ENCODE results near the gene ZNF653.

Gene ZNF653

DNA sequence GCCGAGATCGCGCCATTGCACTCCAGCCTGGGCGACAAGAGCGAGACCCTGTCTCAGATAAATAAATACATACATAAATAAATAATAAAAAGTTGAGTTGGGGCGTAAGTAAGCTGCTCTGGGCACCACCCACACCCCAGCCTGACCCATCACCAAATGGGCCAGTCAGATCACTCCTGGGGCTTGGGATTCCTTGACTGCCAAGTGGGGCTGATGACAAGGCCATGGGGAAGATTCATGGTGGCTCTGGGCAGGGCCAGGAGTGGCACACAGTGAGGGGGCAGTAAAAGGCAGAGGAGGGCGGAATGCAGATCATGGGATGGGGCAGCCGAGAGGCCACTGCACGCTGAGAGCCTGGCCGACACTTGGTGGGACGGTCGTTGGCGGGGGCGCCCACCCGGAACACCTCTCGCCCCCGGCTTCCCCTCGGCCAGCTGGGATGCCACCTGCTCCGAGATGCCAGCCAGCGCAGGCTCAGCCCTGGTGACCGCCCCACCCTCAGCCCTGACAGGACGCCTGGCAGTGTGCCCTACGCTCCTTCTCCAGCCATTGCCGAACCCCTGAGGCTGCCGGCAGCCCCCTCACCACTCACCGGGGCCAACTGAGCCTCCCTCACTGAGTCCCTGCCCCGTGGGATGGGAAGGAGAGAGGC is 10.9 kb downstream of the ZNF653 start:
- no peaks in the 10 kb centered on the region for H3K4me1 ChIP-seq (ENCODE audit: control insufficient read depth in 1 of 2, insufficient read depth in 2 of 2, low read length in 2 of 2)
- no peak overlapping the region for H3K4me3 ChIP-seq (ENCODE audit: low read depth in 1 of 2, low read length in 2 of 2)
- peaks cover 0 to 28% of the 10 kb centered on the region in 2 donors for H3K36me3 ChIP-seq (ENCODE audit: control insufficient read depth in 1 of 2, insufficient read depth in 2 of 2, low read length in 2 of 2)
- no peak overlapping the region for H3K27ac ChIP-seq (ENCODE audit: low read length)
- H3K27me3 ChIP-seq (ENCODE audit: low read depth, low read length), result no peaks in the 10 kb centered on the region
- no peaks in the 10 kb centered on the region for H3K9me3 ChIP-seq (ENCODE audit: control insufficient read depth in 1 of 2, low read length in 2 of 2)

DNA sequence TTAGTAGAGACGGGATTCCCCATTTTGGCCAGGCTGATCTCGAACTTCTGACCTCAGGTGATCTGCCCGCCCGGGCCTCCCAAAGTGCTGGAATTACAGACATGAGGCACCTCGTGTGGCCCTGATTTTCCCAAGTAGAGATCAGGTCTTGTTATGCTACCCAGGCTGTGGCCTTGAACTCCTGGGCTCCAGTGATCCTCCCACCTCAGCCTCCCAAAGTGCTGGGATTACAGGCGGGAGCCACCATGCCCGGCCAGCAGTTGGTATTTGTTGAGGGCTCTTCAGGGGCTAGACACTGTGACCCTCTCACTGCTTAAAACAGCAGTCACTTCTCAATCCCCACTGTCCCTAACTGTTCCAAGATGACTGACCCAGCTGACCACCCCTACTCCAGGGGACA is 16.3 kb downstream of the ZNF653 start:
- no peaks in the 10 kb centered on the region for H3K4me1 ChIP-seq (ENCODE audit: control insufficient read depth in 1 of 2, insufficient read depth in 2 of 2, low read length in 2 of 2)
- H3K4me3 ChIP-seq (ENCODE audit: low read depth in 1 of 2, low read length in 2 of 2), result no peak overlapping the region
- H3K36me3 ChIP-seq (ENCODE audit: control insufficient read depth in 1 of 2, insufficient read depth in 2 of 2, low read length in 2 of 2), result peaks cover 0 to 24% of the 10 kb centered on the region in 2 donors
- no peaks in the 10 kb centered on the region for H3K27me3 ChIP-seq (ENCODE audit: low read depth, low read length)
- H3K27ac ChIP-seq (ENCODE audit: low read length), result no peak overlapping the region
- H3K9me3 ChIP-seq (ENCODE audit: control insufficient read depth in 1 of 2, low read length in 2 of 2), result no peaks in the 10 kb centered on the region

DNA sequence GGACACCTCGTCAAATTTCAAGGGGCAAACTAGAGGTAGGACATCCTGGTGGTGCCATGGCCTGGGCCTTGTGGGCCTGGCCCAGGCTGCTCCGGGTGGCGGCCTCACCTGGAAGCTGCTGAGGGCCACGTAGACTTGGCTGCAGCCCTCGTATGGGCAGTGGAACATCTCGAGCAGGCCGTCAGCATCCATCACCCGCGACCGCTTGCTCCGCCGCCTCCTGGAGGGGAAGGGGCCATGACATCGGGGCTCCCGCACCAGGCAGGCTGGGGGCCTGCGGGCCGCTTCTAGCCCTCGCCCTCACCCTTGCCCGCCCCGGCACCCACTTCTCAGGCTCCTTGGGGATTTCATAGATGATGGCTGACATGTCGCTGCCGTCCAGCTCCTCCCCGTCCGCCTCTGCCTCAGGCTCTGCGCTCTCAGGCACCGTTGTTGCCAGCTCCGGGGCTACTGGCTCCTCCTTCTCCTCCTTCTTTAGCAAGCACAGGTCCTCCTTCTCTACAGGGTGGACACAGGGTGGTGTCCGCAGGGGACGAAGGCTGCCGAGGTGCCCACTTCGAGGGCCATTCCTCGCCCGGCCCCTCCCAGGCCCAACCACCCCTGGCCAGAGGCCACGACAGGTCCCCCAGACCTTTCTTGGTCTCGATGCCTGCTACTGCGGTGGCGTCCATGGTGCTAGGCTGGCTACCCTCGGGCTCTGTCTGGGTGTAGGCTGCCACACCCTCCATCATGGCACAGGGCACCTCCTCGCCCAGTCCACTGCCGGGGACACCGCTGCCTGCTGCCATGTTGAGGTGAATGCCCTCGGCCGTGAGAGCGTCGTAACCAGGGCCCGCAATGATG is 18.8 kb downstream of the ZNF653 start:
- H3K27ac ChIP-seq (ENCODE audit: low read length), result no peak overlapping the region
- no peak overlapping the region for H3K4me3 ChIP-seq (ENCODE audit: low read depth in 1 of 2, low read length in 2 of 2)
- peaks cover 10% of the 10 kb centered on the region for H3K27me3 ChIP-seq (ENCODE audit: low read depth, low read length)
- H3K9me3 ChIP-seq (ENCODE audit: control insufficient read depth in 1 of 2, low read length in 2 of 2), result no peaks in the 10 kb centered on the region
- peaks cover 0 to 30% of the 10 kb centered on the region in 2 donors for H3K36me3 ChIP-seq (ENCODE audit: control insufficient read depth in 1 of 2, insufficient read depth in 2 of 2, low read length in 2 of 2)
- H3K4me1 ChIP-seq (ENCODE audit: control insufficient read depth in 1 of 2, insufficient read depth in 2 of 2, low read length in 2 of 2), result peaks cover 0 to 15% of the 10 kb centered on the region in 2 donors

DNA sequence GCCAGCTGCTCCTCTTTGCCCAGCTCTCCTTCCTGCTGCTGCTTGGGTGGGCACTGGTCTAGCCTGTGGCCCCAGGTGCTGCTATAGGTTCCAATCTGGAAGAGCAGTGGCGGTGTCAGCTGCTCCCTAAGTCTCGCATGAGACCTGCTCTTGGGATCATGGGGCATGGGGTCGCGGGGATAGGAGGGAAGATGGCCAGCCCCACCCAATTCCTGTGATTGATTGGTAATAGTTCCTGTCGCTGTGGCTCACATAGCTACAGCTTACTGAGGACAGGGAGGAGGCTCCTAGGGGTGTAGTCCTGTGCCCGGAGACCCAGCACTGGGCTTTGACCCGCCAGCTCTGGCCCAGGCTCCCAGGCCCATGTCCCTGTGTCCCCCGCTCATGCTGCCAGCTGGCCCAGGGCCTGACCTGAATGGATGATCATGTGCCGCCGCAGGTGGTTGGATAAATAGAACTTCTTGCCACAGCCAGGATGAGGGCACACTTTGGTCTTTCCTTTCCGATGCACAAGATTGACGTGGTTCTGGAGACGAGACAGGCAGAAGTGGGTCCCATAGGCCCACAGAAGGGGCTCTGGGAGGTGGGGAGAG is 20.3 kb downstream of the ZNF653 start:
- Histone ChIP-seq H3K9me3 (ENCODE audit: control insufficient read depth in 1 of 2, low read length in 2 of 2) (no peaks in the 10 kb centered on the region), H3K4me1 (ENCODE audit: control insufficient read depth in 1 of 2, insufficient read depth in 2 of 2, low read length in 2 of 2) (peaks cover 0 to 21% of the 10 kb centered on the region in 2 donors), H3K4me3 (ENCODE audit: low read depth in 1 of 2, low read length in 2 of 2) (no peak overlapping the region), H3K36me3 (ENCODE audit: control insufficient read depth in 1 of 2, insufficient read depth in 2 of 2, low read length in 2 of 2) (peaks cover 0 to 22% of the 10 kb centered on the region in 2 donors), H3K27ac (ENCODE audit: low read length) (no peak overlapping the region), H3K27me3 (ENCODE audit: low read depth, low read length) (peaks cover 18% of the 10 kb centered on the region)

DNA sequence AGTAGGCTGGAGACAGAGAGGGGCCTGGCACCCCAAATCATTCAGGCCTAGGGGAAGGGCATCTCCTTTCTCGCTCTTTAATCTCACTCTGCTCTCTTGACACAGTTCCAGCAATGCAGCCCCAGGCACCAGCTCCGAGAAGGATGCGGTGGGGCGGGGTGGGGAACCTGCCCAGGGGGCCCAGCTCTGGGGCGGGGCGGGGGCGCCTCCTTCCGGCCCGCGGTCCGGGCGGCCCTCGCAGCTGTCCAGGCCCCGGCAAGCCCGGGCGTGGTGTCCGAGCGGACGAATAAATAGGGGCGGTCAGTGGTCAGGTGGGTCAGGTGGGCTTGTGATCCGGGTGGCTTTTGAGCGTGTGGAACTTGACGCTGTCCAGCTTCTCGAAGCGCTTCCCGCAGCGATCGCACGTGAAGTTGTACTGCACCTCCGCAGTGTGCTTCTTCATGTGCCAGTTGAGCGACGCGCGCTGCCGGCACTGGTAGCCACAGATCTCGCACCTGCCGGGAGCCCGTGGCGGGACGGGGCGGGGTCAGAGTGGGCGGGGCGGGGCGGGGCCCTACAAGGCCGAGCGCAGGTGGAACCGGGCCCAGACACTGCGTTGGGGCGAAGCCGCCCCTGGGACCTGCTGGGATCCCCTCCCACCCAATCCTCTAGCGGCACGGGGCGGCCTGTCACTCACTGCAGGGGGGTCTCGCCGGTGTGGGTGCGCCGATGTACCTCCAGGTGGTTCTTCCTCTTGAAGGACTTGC is 22.1 kb downstream of the ZNF653 start:
- Histone ChIP-seq H3K4me1 (ENCODE audit: control insufficient read depth in 1 of 2, insufficient read depth in 2 of 2, low read length in 2 of 2) (peaks cover 0 to 36% of the 10 kb centered on the region in 2 donors), H3K4me3 (ENCODE audit: low read depth in 1 of 2, low read length in 2 of 2) (no peak overlapping the region), H3K36me3 (ENCODE audit: control insufficient read depth in 1 of 2, insufficient read depth in 2 of 2, low read length in 2 of 2) (peaks cover 0 to 22% of the 10 kb centered on the region in 2 donors), H3K27me3 (ENCODE audit: low read depth, low read length) (peaks cover 18% of the 10 kb centered on the region), H3K9me3 (ENCODE audit: control insufficient read depth in 1 of 2, low read length in 2 of 2) (no peaks in the 10 kb centered on the region), H3K27ac (ENCODE audit: low read length) (no peak overlapping the region)

DNA sequence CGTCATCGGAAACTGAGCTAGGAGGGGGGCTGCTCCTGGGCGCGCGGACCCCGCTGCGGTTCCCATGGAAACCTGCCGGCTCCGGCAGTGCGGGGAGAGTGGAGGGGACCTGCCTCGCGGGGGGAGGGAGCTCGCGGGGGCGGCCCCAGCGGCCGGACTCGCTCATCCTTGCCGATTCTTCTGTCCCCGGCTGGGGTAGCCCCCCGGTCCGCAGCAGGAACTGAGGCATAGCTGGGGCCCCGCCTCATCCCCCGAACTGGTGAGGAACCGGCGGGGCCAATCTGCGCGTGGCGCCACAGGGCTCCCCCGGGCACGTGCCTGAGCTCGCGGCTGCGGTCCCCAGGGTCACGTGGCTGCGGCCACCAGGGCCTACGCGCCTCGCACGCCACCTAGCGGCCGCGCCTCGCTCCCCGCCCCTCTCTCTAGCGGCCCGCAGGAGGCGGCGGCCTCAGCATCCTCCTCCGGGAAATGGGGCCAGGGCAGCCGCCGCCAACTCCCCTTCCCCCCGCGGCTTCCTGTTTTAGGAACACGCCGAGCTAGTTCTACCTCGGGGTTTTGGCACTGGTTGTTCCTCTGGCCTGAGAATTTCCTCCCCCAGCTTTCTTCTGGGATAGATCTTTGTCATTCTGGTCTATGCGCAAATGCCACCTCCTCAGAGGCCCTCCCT is 23.1 kb downstream of the ZNF653 start:
- H3K36me3 ChIP-seq (ENCODE audit: control insufficient read depth in 1 of 2, insufficient read depth in 2 of 2, low read length in 2 of 2), result peaks cover 0 to 20% of the 10 kb centered on the region in 2 donors
- H3K27me3 ChIP-seq (ENCODE audit: low read depth, low read length), result peaks cover 18% of the 10 kb centered on the region
- H3K4me1 ChIP-seq (ENCODE audit: control insufficient read depth in 1 of 2, insufficient read depth in 2 of 2, low read length in 2 of 2), result peaks cover 0 to 36% of the 10 kb centered on the region in 2 donors
- peak overlapping the region in 1 of 2 donors; percentile 46 for H3K4me3 ChIP-seq (ENCODE audit: low read depth in 1 of 2, low read length in 2 of 2)
- no peaks in the 10 kb centered on the region for H3K9me3 ChIP-seq (ENCODE audit: control insufficient read depth in 1 of 2, low read length in 2 of 2)
- H3K27ac ChIP-seq (ENCODE audit: low read length), result no peak overlapping the region

DNA sequence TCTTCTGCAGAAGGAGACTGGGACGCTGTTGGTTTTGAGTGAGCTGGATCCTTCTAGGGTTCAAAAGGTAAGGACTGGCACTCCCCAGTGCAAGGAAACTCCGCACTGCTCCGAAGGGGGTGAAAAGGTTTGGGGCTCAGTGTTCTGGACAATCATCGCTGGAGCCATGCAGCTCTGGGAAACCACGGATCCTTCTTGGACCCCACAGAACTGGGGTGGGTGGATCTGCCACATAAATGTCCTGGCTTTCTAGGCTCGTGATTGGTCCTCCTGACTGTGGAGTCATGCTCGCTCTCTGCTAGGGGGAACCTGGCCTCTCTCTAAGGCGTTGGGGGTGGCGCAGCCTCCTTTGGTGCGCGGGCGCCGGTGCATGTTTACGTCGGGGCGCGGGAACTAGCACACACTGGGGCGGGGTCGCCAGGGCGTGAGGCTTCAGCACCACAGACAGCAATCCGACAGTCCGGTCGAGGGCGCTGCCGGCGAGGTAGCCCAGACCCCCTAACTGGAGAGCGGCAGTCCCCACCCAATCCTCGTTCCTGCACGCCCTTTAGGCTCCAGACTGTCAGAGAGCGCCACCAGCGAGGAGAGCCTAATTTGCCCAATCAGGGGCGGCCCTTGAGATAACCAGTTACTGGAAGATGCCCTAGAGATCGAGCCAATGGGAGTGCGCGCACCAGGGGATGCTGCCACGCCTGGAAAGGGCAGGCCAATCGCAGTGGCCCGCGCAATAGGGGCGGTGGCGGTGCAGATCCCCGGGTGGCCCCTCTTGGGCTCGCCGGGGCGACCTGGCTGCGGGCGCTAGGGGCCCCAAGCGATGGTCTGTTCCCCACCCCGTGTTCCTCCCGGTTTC is 23.9 kb downstream of the ZNF653 start:
- Histone ChIP-seq H3K27ac (ENCODE audit: low read length) (no peak overlapping the region), H3K27me3 (ENCODE audit: low read depth, low read length) (peaks cover 18% of the 10 kb centered on the region), H3K9me3 (ENCODE audit: control insufficient read depth in 1 of 2, low read length in 2 of 2) (no peaks in the 10 kb centered on the region), H3K36me3 (ENCODE audit: control insufficient read depth in 1 of 2, insufficient read depth in 2 of 2, low read length in 2 of 2) (peaks cover 0 to 13% of the 10 kb centered on the region in 2 donors), H3K4me3 (ENCODE audit: low read depth in 1 of 2, low read length in 2 of 2) (peak overlapping the region in 1 of 2 donors; percentile 46), H3K4me1 (ENCODE audit: control insufficient read depth in 1 of 2, insufficient read depth in 2 of 2, low read length in 2 of 2) (peaks cover 0 to 36% of the 10 kb centered on the region in 2 donors)

DNA sequence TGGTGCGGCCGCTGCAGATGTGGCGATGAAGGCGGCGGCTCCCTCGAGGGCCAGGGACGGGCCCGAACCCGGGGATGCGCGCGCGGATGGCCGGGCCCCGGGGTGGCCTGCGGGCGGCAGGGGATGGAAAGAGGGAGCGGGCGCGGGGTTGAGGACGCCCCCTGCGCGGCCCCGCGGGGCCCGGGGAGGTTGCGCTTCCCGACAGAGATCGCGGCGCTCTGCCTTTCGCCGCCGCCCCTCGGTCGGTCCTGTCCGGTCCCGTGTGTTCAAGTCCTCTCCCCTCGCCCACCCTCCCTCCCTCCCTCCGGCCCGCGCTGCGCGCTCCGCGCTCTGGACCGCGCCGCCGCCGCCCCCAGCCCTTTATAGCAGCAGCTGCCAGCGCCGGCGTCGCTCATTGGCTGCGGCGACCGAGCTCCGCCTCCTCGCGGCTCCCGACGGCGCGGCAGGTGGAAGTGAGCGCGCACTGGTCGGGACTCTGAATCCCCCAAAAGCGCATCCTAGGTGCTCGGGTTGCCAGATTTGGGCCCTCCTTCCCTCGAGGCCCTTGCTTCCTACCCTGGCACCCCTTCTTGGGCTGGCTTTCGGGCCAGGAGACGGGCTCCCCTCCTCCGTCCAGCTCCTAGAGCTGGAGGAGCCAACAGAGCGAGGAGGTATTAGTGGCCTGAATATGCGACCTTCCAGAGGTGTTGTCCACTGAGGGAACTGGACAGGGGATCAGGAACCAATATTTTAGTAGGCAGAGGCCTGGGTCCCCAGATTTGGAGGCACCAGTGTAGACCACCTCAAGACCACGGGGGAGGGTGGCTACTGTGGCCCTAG is 24.7 kb downstream of the ZNF653 start, which contains the start of gene ELAVL3:
Gene ELAVL3, minus strand, starts transcription at position 332 of the 819 bp plus-strand sequence. CDS start 438 bp downstream, outside the sequence.
- H3K27me3 ChIP-seq (ENCODE audit: low read depth, low read length), result peaks cover 18% of the 10 kb centered on the region
- H3K4me1 ChIP-seq (ENCODE audit: control insufficient read depth in 1 of 2, insufficient read depth in 2 of 2, low read length in 2 of 2), result peaks cover 0 to 36% of the 10 kb centered on the region in 2 donors
- H3K4me3 ChIP-seq (ENCODE audit: low read depth in 1 of 2, low read length in 2 of 2), result peak within 1 kb of the TSS in 1 of 2 donors; percentile 38
- peaks cover 0 to 13% of the 10 kb centered on the region in 2 donors for H3K36me3 ChIP-seq (ENCODE audit: control insufficient read depth in 1 of 2, insufficient read depth in 2 of 2, low read length in 2 of 2)
- no peaks in the 10 kb centered on the region for H3K9me3 ChIP-seq (ENCODE audit: control insufficient read depth in 1 of 2, low read length in 2 of 2)
- no peak within 1 kb of the TSS for H3K27ac ChIP-seq (ENCODE audit: low read length)

DNA sequence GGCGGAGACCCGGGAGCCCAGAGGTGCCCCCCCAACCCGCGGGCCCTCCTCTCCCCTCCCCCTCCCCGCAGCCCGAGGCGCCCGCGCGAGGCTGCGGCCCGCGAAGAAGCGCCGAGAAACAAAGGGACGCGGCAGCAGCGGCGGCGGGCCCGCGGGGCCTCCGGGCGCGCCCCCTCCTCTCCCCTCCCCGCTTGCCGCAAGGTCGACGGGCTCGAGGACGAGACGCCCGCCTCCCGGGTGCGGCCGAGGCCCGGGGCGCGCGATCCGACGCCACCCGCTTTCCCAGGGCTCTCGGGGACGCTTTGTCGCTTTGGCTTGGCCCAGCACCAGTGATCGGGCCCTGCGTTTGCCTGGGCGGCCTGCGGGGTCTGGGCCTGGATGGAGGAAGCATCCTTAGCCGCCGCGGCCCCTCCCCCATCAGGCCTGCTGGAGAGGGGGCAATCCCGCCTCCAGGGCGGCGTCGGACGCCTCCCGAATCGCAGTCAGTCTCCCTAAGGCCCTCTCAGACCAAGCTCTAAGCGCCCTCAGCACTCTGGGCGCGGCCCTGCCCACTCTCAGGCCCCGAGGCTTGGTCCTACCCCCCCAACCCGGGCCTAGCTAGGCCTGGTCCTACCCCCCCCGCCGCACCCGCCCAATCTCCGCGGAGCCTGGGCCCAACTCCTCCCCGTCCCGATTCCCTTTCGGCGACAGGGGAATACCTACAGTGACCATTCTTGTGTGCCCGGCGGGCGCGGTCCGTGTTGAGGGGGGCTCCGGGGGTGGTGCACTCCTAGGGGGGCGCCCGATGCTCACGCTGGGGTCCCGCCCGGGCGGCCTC is 25.5 kb downstream of the ZNF653 start:
- Histone ChIP-seq H3K4me3 (ENCODE audit: low read depth in 1 of 2, low read length in 2 of 2) (peak overlapping the region in 1 of 2 donors; percentile 38), H3K27me3 (ENCODE audit: low read depth, low read length) (peaks cover 18% of the 10 kb centered on the region), H3K4me1 (ENCODE audit: control insufficient read depth in 1 of 2, insufficient read depth in 2 of 2, low read length in 2 of 2) (peaks cover 0 to 36% of the 10 kb centered on the region in 2 donors), H3K36me3 (ENCODE audit: control insufficient read depth in 1 of 2, insufficient read depth in 2 of 2, low read length in 2 of 2) (peaks cover 0 to 8% of the 10 kb centered on the region in 2 donors), H3K27ac (ENCODE audit: low read length) (no peak overlapping the region), H3K9me3 (ENCODE audit: control insufficient read depth in 1 of 2, low read length in 2 of 2) (no peaks in the 10 kb centered on the region)
